ENCODE measurements around the gene HES6.

HES6 gene

GRCh38 chr2:238231251-238231793 lies 8.5 kb downstream of the HES6 start:
- DNase-seq = peak; percentile 76

- no peak for DNase-seq
These were observed 9.1 kb downstream of the HES6 start for GRCh38 chr2:238230699-238231098.

GRCh38 chr2:238228700-238229099 lies 11.1 kb downstream of the HES6 start:
- no peak for DNase-seq

GRCh38 chr2:238227587-238228032 lies 12.2 kb downstream of the HES6 start:
- DNase-seq = no peak

- DNase-seq = no peak
These were observed 12.9 kb downstream of the HES6 start for GRCh38 chr2:238226698-238227586.

- no peak for DNase-seq
These were observed 13.7 kb downstream of the HES6 start for GRCh38 chr2:238225911-238226697.

- DNase-seq = no peak
These were observed 14.7 kb downstream of the HES6 start for GRCh38 chr2:238225121-238225520.

GRCh38 chr2:238224356-238225035 lies 15.3 kb downstream of the HES6 start:
- no peak for DNase-seq

- DNase-seq = no peak
These were observed 18.8 kb downstream of the HES6 start for GRCh38 chr2:238220892-238221521.

GRCh38 chr2:238220274-238220891 lies 19.5 kb downstream of the HES6 start:
- no peak for DNase-seq

- no peak for DNase-seq
These were observed 23.1 kb downstream of the HES6 start for GRCh38 chr2:238216651-238217184.

GRCh38 chr2:238207006-238207405 lies 32.8 kb downstream of the HES6 start:
- no peak for DNase-seq

- no peak for DNase-seq
These were observed 35.7 kb downstream of the HES6 start for GRCh38 chr2:238203973-238204683.

- peak; percentile 91 for DNase-seq
These were observed 36.5 kb downstream of the HES6 start, which contains the start of gene ILKAP for GRCh38 chr2:238203094-238203972. Gene ILKAP (minus strand): TSS chr2:238203695. CDS start chr2:238203553, 142 bp downstream.

GRCh38 chr2:238202326-238203093 lies 37.3 kb downstream of the HES6 start:
- DNase-seq = no peak

- DNase-seq = no peak
These were observed 49.4 kb downstream of the HES6 start for GRCh38 chr2:238190445-238190844.
